HEK293 (cell line): ENCODE data around the gene PPP1R11.

Source experiments
- CTCF ChIA-PET: fragments of 350-600 bp; formaldehyde crosslinking; extraction: SDS; loops from one replicate; lab custom pipeline; 2021; ENCODE audit warnings: antibody characterized with exemption; lab: Yijun Ruan, JAX
- POLR2A ChIA-PET: fragments of 300-600 bp; formaldehyde crosslinking; extraction: SDS; loops from one replicate; lab custom pipeline; 2020; ENCODE audit warnings: antibody characterized with exemption, inconsistent platforms; lab: Yijun Ruan, JAX
- H3K27ac ChIP-seq: fragments of 200-500 bp; sonication (Bioruptor generic); 2 replicates; pipeline ENCODE4 v1.5.1; 2014; ENCODE audit warnings: low read depth, low read length, control low read depth, inconsistent platforms; ENCODE audit errors: extremely low read depth
- H3K36me3 ChIP-seq, 2 experiments: fragments of 200-500 bp in 1 of 2; sonication (Bioruptor generic) in 1 of 2; 1 replicate in 1 of 2; 2 replicates in 1 of 2; pipeline ENCODE4 v1.5.1; 2014 to 2017; ENCODE audit warnings: inconsistent platforms in 2 of 2, low read length in 2 of 2; ENCODE audit not compliant: control insufficient read depth in 2 of 2, insufficient read depth in 1 of 2
- H3K4me1 ChIP-seq: fragments of 200-500 bp; sonication (Bioruptor generic); 2 replicates; pipeline ENCODE4 v1.5.1; 2014; ENCODE audit warnings: mild to moderate bottlenecking, low read length, inconsistent platforms; ENCODE audit not compliant: control insufficient read depth, insufficient read depth
- H3K4me3 ChIP-seq: 2 replicates; pipeline ENCODE4 v1.5.1; 2011; ENCODE audit warnings: low read depth, mild to moderate bottlenecking, control low read depth, low read length, moderate library complexity
- H3K9me3 ChIP-seq: fragments of 200-500 bp; sonication (Bioruptor generic); 2 replicates; pipeline ENCODE4 v1.5.1; 2014; ENCODE audit warnings: low read depth, low read length, inconsistent platforms; ENCODE audit not compliant: control insufficient read depth, insufficient read depth
- GLI2 ChIP-seq: fragments of 450-650 bp; formaldehyde crosslinking; IDR thresholded peaks from 2 replicates; pipeline ENCODE4; 2017; ENCODE audit warnings: missing biosample characterization, missing genetic modification characterization, low read depth, borderline replicate concordance
- GLIS2 ChIP-seq: fragments of 450-650 bp; formaldehyde crosslinking; IDR thresholded peaks from 2 replicates; pipeline ENCODE4 v1.5.1; 2016; ENCODE audit warnings: missing biosample characterization, missing genetic modification characterization
- KLF10 ChIP-seq: fragments of 450-650 bp; IDR thresholded peaks from 2 replicates; pipeline ENCODE4 v1.5.1; 2018; ENCODE audit warnings: missing biosample characterization, mild to moderate bottlenecking, missing genetic modification characterization
- KLF8 ChIP-seq: fragments of 450-650 bp; formaldehyde crosslinking; IDR thresholded peaks from 2 replicates; pipeline ENCODE4 v1.5.1; 2016; ENCODE audit warnings: missing biosample characterization, missing genetic modification characterization
- ZEB2 ChIP-seq: fragments of 450-650 bp; formaldehyde crosslinking; IDR thresholded peaks from 2 replicates; pipeline ENCODE4 v1.5.1; 2016; ENCODE audit warnings: missing biosample characterization, missing genetic modification characterization
- ZNF175 ChIP-seq: fragments of 450-650 bp; formaldehyde crosslinking; IDR thresholded peaks from 2 replicates; pipeline ENCODE4 v1.5.1; 2016; ENCODE audit warnings: missing biosample characterization, missing genetic modification characterization
- ZNF394 ChIP-seq: fragments of 450-650 bp; formaldehyde crosslinking; IDR thresholded peaks from 2 replicates; pipeline ENCODE4 v1.5.1; 2016; ENCODE audit warnings: missing biosample characterization, missing genetic modification characterization, mild to moderate bottlenecking, moderate library complexity, borderline replicate concordance
- ZNF404 ChIP-seq: fragments of 450-650 bp; formaldehyde crosslinking; IDR thresholded peaks from 2 replicates; pipeline ENCODE4 v1.5.1; 2017; ENCODE audit warnings: missing biosample characterization, missing genetic modification characterization
- ZNF510 ChIP-seq: fragments of 450-650 bp; formaldehyde crosslinking; IDR thresholded peaks from 2 replicates; pipeline ENCODE4 v1.5.1; 2018; ENCODE audit warnings: mild to moderate bottlenecking, missing genetic modification characterization, missing biosample characterization; ENCODE audit not compliant: insufficient replicate concordance
- ZNF549 ChIP-seq: fragments of 450-650 bp; IDR thresholded peaks from 2 replicates; pipeline ENCODE4 v1.5.1; 2018; ENCODE audit warnings: missing biosample characterization, missing genetic modification characterization, mild to moderate bottlenecking, inconsistent platforms, moderate library complexity
- ZNF610 ChIP-seq: fragments of 450-650 bp; formaldehyde crosslinking; IDR thresholded peaks from 2 replicates; pipeline ENCODE4 v1.5.1; 2016; ENCODE audit warnings: missing biosample characterization, missing genetic modification characterization, borderline replicate concordance
- ZNF658 ChIP-seq: fragments of 450-650 bp; formaldehyde crosslinking; IDR thresholded peaks from 2 replicates; pipeline ENCODE4; 2016; ENCODE audit warnings: missing biosample characterization, missing genetic modification characterization
- ZNF664 ChIP-seq: fragments of 450-650 bp; formaldehyde crosslinking; IDR thresholded peaks from 2 replicates; pipeline ENCODE4 v1.5.1; 2016; ENCODE audit warnings: missing biosample characterization, missing genetic modification characterization
- TF ChIP-seq, protein P1 (sequence below): IDR thresholded peaks from 2 replicates; pipeline ENCODE4 v1.6.1; 2011; ENCODE audit warnings: mild to moderate bottlenecking, low read depth, low read length, borderline replicate concordance
- TF ChIP-seq, protein P2 (sequence below): fragments of 450-650 bp; formaldehyde crosslinking; IDR thresholded peaks from 2 replicates; pipeline ENCODE4 v1.5.1; 2016; ENCODE audit warnings: missing biosample characterization, missing genetic modification characterization
- TF ChIP-seq, protein P3 (sequence below): fragments of 450-650 bp; formaldehyde crosslinking; IDR thresholded peaks from 2 replicates; pipeline ENCODE4 v1.5.1; 2016; ENCODE audit warnings: missing biosample characterization, missing genetic modification characterization
- TF ChIP-seq, protein P4 (sequence below): fragments of 450-650 bp; formaldehyde crosslinking; IDR thresholded peaks from 2 replicates; pipeline ENCODE4 v1.5.1; 2016; ENCODE audit warnings: missing biosample characterization, missing genetic modification characterization
- TF ChIP-seq, protein P5 (sequence below): fragments of 450-650 bp; formaldehyde crosslinking; IDR thresholded peaks from 2 replicates; pipeline ENCODE4 v1.5.1; 2016; ENCODE audit warnings: missing biosample characterization, missing genetic modification characterization

PPP1R11 gene

DNA sequence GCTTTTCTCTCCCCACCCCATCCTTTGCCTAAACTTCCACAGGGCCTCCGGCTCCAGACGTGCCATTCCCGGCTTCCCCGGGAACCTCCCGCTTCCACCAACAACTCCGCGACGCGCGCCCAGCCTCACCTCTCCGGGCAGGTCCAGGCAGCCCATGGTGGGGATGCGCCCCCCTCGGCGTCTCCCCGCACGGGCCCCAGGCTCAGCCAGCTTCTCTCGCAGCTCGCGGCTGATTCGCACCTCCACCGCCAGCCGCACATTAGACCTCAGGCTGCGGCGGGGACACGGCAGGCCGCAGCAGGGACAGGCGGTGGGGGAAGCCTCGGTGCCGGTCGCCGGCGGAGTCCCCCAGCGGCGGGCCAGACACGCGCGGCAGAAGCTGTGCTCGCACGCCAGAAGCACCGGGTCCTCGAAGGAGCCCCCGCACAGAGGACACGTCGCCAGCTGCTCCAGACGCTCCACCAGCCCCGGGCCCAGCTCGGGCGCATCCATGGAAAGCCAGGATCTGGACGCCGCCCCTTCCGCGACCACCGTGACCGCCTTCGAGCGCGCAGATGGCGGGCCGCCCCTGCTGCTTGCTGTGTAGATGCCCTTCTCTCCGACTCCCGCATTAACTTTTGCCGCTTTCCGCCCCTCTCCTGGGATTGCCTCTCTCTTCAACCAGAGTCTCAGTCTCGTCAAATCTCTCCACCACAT, 8.2 kb downstream of the PPP1R11 start, which contains the start of gene RNF39:
Gene RNF39, minus strand, starts transcription at position 676 of the 696 bp plus-strand sequence. Its CDS starts 184 bp downstream, at position 492.
- no peaks in the 10 kb centered on the region for H3K9me3 ChIP-seq
- ChIA-PET POLR2A (interaction anchor here (0.6 to 1.0 kb wide), 2 partner anchors 9 to 27 kb away, joined by 3 read pairs; partner anchors contain the start of gene PPP1R11), CTCF (interaction anchor here (0.7 kb wide), 2 partner anchors 44 to 210 kb away, joined by 3 to 5 read pairs; no protein-coding TSS in a partner anchor)
- peaks cover 0 to 5% of the 10 kb centered on the region in 2 experiments; a peak in 1 of 3 replicates for H3K36me3 ChIP-seq
- TF ChIP-seq KLF8 = no peak
- TF ChIP-seq KLF10 = no peak
- TF ChIP-seq ZNF404 (tag by site-specific recombination) = no peak
- TF ChIP-seq, protein P1, sequence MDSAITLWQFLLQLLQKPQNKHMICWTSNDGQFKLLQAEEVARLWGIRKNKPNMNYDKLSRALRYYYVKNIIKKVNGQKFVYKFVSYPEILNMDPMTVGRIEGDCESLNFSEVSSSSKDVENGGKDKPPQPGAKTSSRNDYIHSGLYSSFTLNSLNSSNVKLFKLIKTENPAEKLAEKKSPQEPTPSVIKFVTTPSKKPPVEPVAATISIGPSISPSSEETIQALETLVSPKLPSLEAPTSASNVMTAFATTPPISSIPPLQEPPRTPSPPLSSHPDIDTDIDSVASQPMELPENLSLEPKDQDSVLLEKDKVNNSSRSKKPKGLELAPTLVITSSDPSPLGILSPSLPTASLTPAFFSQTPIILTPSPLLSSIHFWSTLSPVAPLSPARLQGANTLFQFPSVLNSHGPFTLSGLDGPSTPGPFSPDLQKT = no peak
- no peak for TF ChIP-seq ZNF549
- TF ChIP-seq ZNF394 (tag by site-specific recombination) = no peak
- TF ChIP-seq ZNF175 = no peak
- no peak for TF ChIP-seq ZNF610 (tag by site-specific recombination)
- TF ChIP-seq, protein P2, sequence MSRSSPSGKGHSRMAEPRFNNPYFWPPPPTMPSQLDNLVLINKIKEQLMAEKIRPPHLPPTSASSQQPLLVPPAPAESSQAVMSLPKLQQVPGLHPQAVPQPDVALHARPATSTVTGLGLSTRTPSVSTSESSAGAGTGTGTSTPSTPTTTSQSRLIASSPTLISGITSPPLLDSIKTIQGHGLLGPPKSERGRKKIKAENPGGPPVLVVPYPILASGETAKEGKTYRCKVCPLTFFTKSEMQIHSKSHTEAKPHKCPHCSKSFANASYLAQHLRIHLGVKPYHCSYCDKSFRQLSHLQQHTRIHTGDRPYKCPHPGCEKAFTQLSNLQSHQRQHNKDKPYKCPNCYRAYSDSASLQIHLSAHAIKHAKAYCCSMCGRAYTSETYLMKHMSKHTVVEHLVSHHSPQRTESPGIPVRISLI (tag by site-specific recombination) = no peak
- TF ChIP-seq GLI2 (tag by site-specific recombination) = no peak
- no peak for TF ChIP-seq ZNF510 (tag by site-specific recombination)
- H3K4me1 ChIP-seq = peaks cover 6% of the 10 kb centered on the region; the same call in 1 of the 2 replicates
- H3K4me3 ChIP-seq = no peak within 1 kb of the TSS
- no peak within 1 kb of the TSS for H3K27ac ChIP-seq

DNA sequence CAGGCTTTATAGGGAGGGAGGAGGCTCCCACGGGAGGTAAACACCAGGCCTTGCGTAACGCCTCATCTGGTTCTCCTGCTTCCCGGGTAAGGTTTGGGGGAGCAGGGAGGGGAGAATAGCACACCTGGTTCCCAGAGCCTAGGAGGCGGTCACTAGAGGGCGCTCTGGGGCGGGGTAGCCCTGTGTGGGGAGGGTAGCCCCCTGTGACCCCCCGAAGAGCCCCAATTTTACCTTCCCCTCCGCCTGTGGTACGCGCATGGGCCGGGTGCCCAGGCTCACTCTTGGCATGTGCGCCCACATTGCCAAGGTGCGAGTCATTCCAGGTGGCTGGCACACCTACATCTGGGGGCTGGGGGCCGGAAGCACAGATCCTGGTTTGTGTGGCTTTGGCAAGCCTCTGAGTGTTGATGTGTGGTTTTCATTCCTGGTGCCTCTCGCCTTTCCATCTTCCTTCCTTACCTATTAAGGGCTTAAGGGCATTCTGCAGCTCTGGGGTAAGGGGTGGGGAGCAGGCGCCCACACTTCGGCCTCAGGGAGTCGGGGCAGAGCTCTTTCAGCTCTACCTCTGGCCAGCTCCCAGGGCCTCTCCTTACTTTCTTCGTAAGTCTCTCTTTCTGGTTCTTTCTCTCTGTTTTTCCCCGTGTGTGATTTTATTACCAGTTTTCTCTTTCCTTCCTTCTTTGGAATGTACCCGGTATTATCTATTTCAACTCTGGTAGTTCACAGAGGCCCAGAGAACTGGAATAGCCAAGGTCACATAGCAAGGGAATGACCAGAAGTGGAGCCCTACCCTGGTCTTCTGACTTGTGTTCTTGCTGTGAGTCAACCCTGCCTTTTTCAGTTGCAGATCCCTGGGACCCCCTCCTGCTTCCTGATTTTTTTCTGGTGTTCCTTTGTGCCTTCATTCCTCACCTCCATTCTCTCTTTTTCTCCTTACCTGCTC, 9.1 kb downstream of the PPP1R11 start:
- POLR2A ChIA-PET = interaction anchor here (0.6 to 1.0 kb wide), 2 partner anchors 9 to 127 kb away, joined by 3 read pairs; partner anchors contain the start of gene PPP1R11
- CTCF ChIA-PET = interaction anchor here (0.5 to 1.4 kb wide), 6 partner anchors 18 to 291 kb away, joined by 3 to 4 read pairs (median 3); no protein-coding TSS in a partner anchor
- Histone ChIP-seq H3K27ac (no peak overlapping the region), H3K36me3 (no peaks in the 10 kb centered on the region), H3K4me3 (no peak overlapping the region), H3K9me3 (no peaks in the 10 kb centered on the region), H3K4me1 (peaks cover 6% of the 10 kb centered on the region; the same call in 1 of the 2 replicates)
- TF ChIP-seq ZEB2 = 0 out of 2 replicates have a peak, but pooled peaks have one; percentile 19
- TF ChIP-seq ZNF664 (tag by site-specific recombination) = no peak
- no peak for TF ChIP-seq ZNF658 (tag by site-specific recombination)
- TF ChIP-seq GLIS2 (tag by site-specific recombination) = 0 out of 2 replicates have a peak, but pooled peaks have one; percentile 39
- TF ChIP-seq, protein P3, sequence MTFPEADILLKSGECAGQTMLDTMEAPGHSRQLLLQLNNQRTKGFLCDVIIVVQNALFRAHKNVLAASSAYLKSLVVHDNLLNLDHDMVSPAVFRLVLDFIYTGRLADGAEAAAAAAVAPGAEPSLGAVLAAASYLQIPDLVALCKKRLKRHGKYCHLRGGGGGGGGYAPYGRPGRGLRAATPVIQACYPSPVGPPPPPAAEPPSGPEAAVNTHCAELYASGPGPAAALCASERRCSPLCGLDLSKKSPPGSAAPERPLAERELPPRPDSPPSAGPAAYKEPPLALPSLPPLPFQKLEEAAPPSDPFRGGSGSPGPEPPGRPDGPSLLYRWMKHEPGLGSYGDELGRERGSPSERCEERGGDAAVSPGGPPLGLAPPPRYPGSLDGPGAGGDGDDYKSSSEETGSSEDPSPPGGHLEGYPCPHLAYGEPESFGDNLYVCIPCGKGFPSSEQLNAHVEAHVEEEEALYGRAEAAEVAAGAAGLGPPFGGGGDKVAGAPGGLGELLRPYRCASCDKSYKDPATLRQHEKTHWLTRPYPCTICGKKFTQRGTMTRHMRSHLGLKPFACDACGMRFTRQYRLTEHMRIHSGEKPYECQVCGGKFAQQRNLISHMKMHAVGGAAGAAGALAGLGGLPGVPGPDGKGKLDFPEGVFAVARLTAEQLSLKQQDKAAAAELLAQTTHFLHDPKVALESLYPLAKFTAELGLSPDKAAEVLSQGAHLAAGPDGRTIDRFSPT (tag by site-specific recombination) = peak; percentile 45; the same call in 1 of the 2 replicates
- TF ChIP-seq, protein P4, sequence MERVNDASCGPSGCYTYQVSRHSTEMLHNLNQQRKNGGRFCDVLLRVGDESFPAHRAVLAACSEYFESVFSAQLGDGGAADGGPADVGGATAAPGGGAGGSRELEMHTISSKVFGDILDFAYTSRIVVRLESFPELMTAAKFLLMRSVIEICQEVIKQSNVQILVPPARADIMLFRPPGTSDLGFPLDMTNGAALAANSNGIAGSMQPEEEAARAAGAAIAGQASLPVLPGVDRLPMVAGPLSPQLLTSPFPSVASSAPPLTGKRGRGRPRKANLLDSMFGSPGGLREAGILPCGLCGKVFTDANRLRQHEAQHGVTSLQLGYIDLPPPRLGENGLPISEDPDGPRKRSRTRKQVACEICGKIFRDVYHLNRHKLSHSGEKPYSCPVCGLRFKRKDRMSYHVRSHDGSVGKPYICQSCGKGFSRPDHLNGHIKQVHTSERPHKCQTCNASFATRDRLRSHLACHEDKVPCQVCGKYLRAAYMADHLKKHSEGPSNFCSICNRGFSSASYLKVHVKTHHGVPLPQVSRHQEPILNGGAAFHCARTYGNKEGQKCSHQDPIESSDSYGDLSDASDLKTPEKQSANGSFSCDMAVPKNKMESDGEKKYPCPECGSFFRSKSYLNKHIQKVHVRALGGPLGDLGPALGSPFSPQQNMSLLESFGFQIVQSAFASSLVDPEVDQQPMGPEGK = peak; percentile 77
- TF ChIP-seq, protein P5, sequence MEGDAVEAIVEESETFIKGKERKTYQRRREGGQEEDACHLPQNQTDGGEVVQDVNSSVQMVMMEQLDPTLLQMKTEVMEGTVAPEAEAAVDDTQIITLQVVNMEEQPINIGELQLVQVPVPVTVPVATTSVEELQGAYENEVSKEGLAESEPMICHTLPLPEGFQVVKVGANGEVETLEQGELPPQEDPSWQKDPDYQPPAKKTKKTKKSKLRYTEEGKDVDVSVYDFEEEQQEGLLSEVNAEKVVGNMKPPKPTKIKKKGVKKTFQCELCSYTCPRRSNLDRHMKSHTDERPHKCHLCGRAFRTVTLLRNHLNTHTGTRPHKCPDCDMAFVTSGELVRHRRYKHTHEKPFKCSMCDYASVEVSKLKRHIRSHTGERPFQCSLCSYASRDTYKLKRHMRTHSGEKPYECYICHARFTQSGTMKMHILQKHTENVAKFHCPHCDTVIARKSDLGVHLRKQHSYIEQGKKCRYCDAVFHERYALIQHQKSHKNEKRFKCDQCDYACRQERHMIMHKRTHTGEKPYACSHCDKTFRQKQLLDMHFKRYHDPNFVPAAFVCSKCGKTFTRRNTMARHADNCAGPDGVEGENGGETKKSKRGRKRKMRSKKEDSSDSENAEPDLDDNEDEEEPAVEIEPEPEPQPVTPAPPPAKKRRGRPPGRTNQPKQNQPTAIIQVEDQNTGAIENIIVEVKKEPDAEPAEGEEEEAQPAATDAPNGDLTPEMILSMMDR (tag by site-specific recombination) = peak; percentile 48; the same call in 1 of the 2 replicates
